H9 (cell line): ENCODE results near the gene UBASH3A. TPM values are rescaled to one million over a fixed set of nuclear protein-coding genes. Genes with fewer than 3 reads are reported as not detected.

ENCODE experiments used
- DNase-seq: peaks from one replicate; pipeline ENCODE4 v3.0.0-alpha.2; 2017
- H2AFZ ChIP-seq: one replicate; pipeline ENCODE4 v1.6.1; 2013; ENCODE audit warnings: mild to moderate bottlenecking, low read length, control low read depth, moderate library complexity
- H2AK5ac ChIP-seq: 2 replicates; pipeline ENCODE4 v1.6.1; 2013; ENCODE audit warnings: low read length, control low read depth, mixed read lengths; ENCODE audit not compliant: insufficient read length
- H2BK120ac ChIP-seq: one replicate; pipeline ENCODE4 v1.6.1; 2013; ENCODE audit warnings: low read depth, mild to moderate bottlenecking, low read length, control low read depth, inconsistent platforms; ENCODE audit not compliant: poor library complexity, severe bottlenecking
- H2BK12ac ChIP-seq: 2 replicates; pipeline ENCODE4 v1.6.1; 2013; ENCODE audit warnings: low read length, control low read depth, mixed read lengths, low read depth; ENCODE audit not compliant: insufficient read length
- H2BK15ac ChIP-seq: 2 replicates; pipeline ENCODE4 v1.6.1; 2013; ENCODE audit warnings: low read depth, low read length, control low read depth
- H2BK20ac ChIP-seq: one replicate; pipeline ENCODE4 v1.6.1; 2013; ENCODE audit warnings: low read depth, mild to moderate bottlenecking, low read length, control low read depth, inconsistent platforms; ENCODE audit not compliant: poor library complexity, severe bottlenecking
- H2BK5ac ChIP-seq: 2 replicates; pipeline ENCODE4 v1.6.1; 2013; ENCODE audit warnings: low read length, control low read depth, mixed read lengths; ENCODE audit not compliant: insufficient read length
- H3K14ac ChIP-seq: 2 replicates; pipeline ENCODE4 v1.6.1; 2013; ENCODE audit warnings: low read length, control low read depth; ENCODE audit not compliant: insufficient read depth
- H3K18ac ChIP-seq: 2 replicates; pipeline ENCODE4 v1.6.1; 2013; ENCODE audit warnings: low read depth, mild to moderate bottlenecking, mixed read lengths, low read length, control low read depth; ENCODE audit not compliant: insufficient read length
- H3K23ac ChIP-seq: 2 replicates; pipeline ENCODE4 v1.6.1; 2013; ENCODE audit warnings: low read length, control low read depth, mixed read lengths, low read depth; ENCODE audit not compliant: insufficient read length
- H3K23me2 ChIP-seq: 2 replicates; pipeline ENCODE4 v1.6.1; 2013; ENCODE audit warnings: low read depth, mild to moderate bottlenecking, mixed read lengths, low read length, control low read depth; ENCODE audit not compliant: insufficient read length, poor library complexity, severe bottlenecking
- H3K27ac ChIP-seq: 2 replicates; pipeline ENCODE4 v1.5.1; 2013; ENCODE audit warnings: low read length, control low read depth, mixed read lengths, low read depth; ENCODE audit not compliant: insufficient read length
- H3K27me3 ChIP-seq: 2 replicates; pipeline ENCODE4 v1.6.1; 2013; ENCODE audit warnings: low read length, control low read depth, inconsistent platforms; ENCODE audit not compliant: insufficient read depth
- H3K4ac ChIP-seq: 2 replicates; pipeline ENCODE4 v1.6.1; 2013; ENCODE audit warnings: low read depth, mild to moderate bottlenecking, control low read depth, inconsistent platforms, low read length, moderate library complexity
- H3K4me1 ChIP-seq: 2 replicates; pipeline ENCODE4 v1.6.1; 2013; ENCODE audit warnings: low read length, control low read depth, inconsistent platforms; ENCODE audit not compliant: insufficient read depth
- H3K4me2 ChIP-seq: 2 replicates; pipeline ENCODE4 v1.6.1; 2013; ENCODE audit warnings: low read length, control low read depth, mixed read lengths; ENCODE audit not compliant: insufficient read length, insufficient read depth
- H3K56ac ChIP-seq: 2 replicates; pipeline ENCODE4 v1.6.1; 2013; ENCODE audit warnings: low read depth, mild to moderate bottlenecking, mixed read lengths, low read length, control low read depth; ENCODE audit not compliant: insufficient read length
- H3K79me1 ChIP-seq: 2 replicates; pipeline ENCODE4 v1.6.1; 2013; ENCODE audit warnings: low read depth, mild to moderate bottlenecking, moderate library complexity, low read length, control low read depth, inconsistent platforms; ENCODE audit not compliant: insufficient read depth, poor library complexity, severe bottlenecking
- H3K79me2 ChIP-seq: 2 replicates; pipeline ENCODE4 v1.6.1; 2013; ENCODE audit warnings: low read length, control low read depth, inconsistent platforms; ENCODE audit not compliant: insufficient read depth
- H3K9ac ChIP-seq: 2 replicates; pipeline ENCODE4 v1.6.1; 2013; ENCODE audit warnings: low read length, control low read depth, mixed read lengths; ENCODE audit not compliant: insufficient read length; ENCODE audit errors: extremely low read depth
- H3K9me3 ChIP-seq: one replicate; pipeline ENCODE4 v1.6.1; 2013; ENCODE audit warnings: low read depth, low read length, inconsistent platforms; ENCODE audit not compliant: control insufficient read depth
- H3T11ph ChIP-seq: one replicate; pipeline ENCODE4 v1.6.1; 2013; ENCODE audit warnings: mild to moderate bottlenecking, low read length, control low read depth, inconsistent platforms
- H4K20me1 ChIP-seq: one replicate; pipeline ENCODE4 v1.6.1; 2013; ENCODE audit not compliant: control insufficient read depth, insufficient read length, insufficient read depth
- H4K5ac ChIP-seq: 2 replicates; pipeline ENCODE4 v1.6.1; 2013; ENCODE audit warnings: low read depth, mild to moderate bottlenecking, mixed read lengths, low read length, control low read depth; ENCODE audit not compliant: insufficient read length
- H4K8ac ChIP-seq: replicated peaks from 2 replicates; pipeline ENCODE4 v1.6.1; 2013; ENCODE audit warnings: low read length, control low read depth, mixed read lengths, low read depth; ENCODE audit not compliant: insufficient read length
- H4K91ac ChIP-seq: 2 replicates; pipeline ENCODE4 v1.6.1; 2013; ENCODE audit warnings: low read depth, mild to moderate bottlenecking, moderate library complexity, mixed read lengths, low read length, control low read depth; ENCODE audit not compliant: insufficient read length
- H3K27ac Mint-ChIP-seq, 3 experiments: 2 replicates in 2 of 3; 3 replicates in 1 of 3; pipeline ENCODE4 v1.8.0; 2020 to 2021; ENCODE audit warnings: mixed read lengths in 3 of 3, mild to moderate bottlenecking in 1 of 3, moderate library complexity in 1 of 3
- H3K27me3 Mint-ChIP-seq: 2 replicates; pipeline ENCODE4 v1.8.0; 2021; ENCODE audit warnings: low read depth, mild to moderate bottlenecking, moderate library complexity, mixed read lengths
- H3K36me3 Mint-ChIP-seq, 3 experiments: 2 replicates in 2 of 3; 3 replicates in 1 of 3; pipeline ENCODE4 v1.8.0; 2020 to 2021; ENCODE audit warnings: low read depth in 3 of 3, mixed read lengths in 3 of 3; ENCODE audit not compliant: insufficient read depth in 1 of 3
- H3K4me1 Mint-ChIP-seq, 2 experiments: 2 replicates each; pipeline ENCODE4 v1.8.0; 2020; ENCODE audit warnings: mixed read lengths in 2 of 2
- H3K4me3 Mint-ChIP-seq, 2 experiments: 2 replicates in 1 of 2; 3 replicates in 1 of 2; pipeline ENCODE4 v1.8.0; 2020 to 2021; ENCODE audit warnings: mild to moderate bottlenecking in 2 of 2, mixed read lengths in 2 of 2, moderate library complexity in 1 of 2
- H3K9me3 Mint-ChIP-seq, 2 experiments: 2 replicates in 1 of 2; 3 replicates in 1 of 2; pipeline ENCODE4 v1.8.0; 2020; ENCODE audit warnings: mild to moderate bottlenecking in 2 of 2, mixed read lengths in 2 of 2, moderate library complexity in 1 of 2
- CTCF ChIP-seq: fragments of 200-600 bp; sonication (generic); conservative IDR thresholded peaks from 3 replicates; pipeline ENCODE4 v1.8.0; 2021; ENCODE audit warnings: antibody characterized with exemption, mild to moderate bottlenecking
- WGBS: extraction: QIAGEN DNeasy Blood & Tissue Kit; methylation state at CpG from one replicate; pipeline ENCODE4 v1.1.7; 2013; ENCODE audit warnings: missing lambda C conversion rate, low lambda C conversion rate, mixed read lengths; ENCODE audit not compliant: insufficient read length; ENCODE audit errors: extremely low coverage; 5-methylcytosine and 5-hydroxymethylcytosine counted together
- total RNA-seq: library from RNA; stranded (reverse); gene quantifications from 2 replicates; pipeline ENCODE4 v1.2.1, GENCODE V29; 2021

Gene UBASH3A
- total RNA-seq, 1 experiment from 2014 or later: not detected

GRCh38 chr21:42474043-42474831 lies 70.5 kb downstream of the UBASH3A start:
- H2AFZ ChIP-seq: no peak overlapping the region

More at GRCh38 chr21:42474043-42474831, 70.5 kb downstream of the UBASH3A start:
- H2BK5ac ChIP-seq: no peak overlapping the region
- H4K8ac ChIP-seq: no peak overlapping the region
- Mint-ChIP-seq H3K4me3 (no peak overlapping the region), H3K4me1 (peaks cover 13 to 18% of the 10 kb centered on the region in 2 experiments), H3K36me3 (no peaks in the 10 kb centered on the region), H3K9me3 (no peaks in the 10 kb centered on the region), H3K27ac (peak overlapping the region in 1 of 3 experiments; percentile 11; a peak in 1 of 7 replicates), H3K27me3 (peaks cover 8% of the 10 kb centered on the region)
- no peaks in the 10 kb centered on the region for H3K9me3 ChIP-seq
- H4K20me1 ChIP-seq: no peaks in the 10 kb centered on the region
- no peak overlapping the region for H3K27ac ChIP-seq
- H2BK20ac ChIP-seq: no peak overlapping the region
- H3K79me2 ChIP-seq: no peaks in the 10 kb centered on the region
- H4K5ac ChIP-seq: no peak overlapping the region
- H4K91ac ChIP-seq: no peak overlapping the region
- WGBS: no CpG with 5 or more reads among the region's 14 CpGs
- H2AK5ac ChIP-seq: no peak overlapping the region
- H3K4ac ChIP-seq: no peak overlapping the region
- no peak overlapping the region for H3K23ac ChIP-seq
- H3K56ac ChIP-seq: no peak overlapping the region
- H3K23me2 ChIP-seq: no peaks in the 10 kb centered on the region
- no peak overlapping the region for H2BK12ac ChIP-seq
- no peak overlapping the region for H2BK120ac ChIP-seq
- H3K4me1 ChIP-seq: peaks cover 7% of the 10 kb centered on the region; the same call in 1 of the 2 replicates
- DNase-seq: peak; percentile 71
- no peak overlapping the region for H3K18ac ChIP-seq
- no peak overlapping the region for H3K14ac ChIP-seq
- no peak overlapping the region for H3K9ac ChIP-seq
- H3K4me2 ChIP-seq: no peak overlapping the region
- H3K27me3 ChIP-seq: no peaks in the 10 kb centered on the region
- no peak overlapping the region for H3T11ph ChIP-seq
- no peaks in the 10 kb centered on the region for H3K79me1 ChIP-seq
- no peak for TF ChIP-seq CTCF
- no peak overlapping the region for H2BK15ac ChIP-seq
